Left ventricle myocardium superior (tissue), 1 donor: ENCODE results near the gene PNPLA6. TPM values are rescaled to one million over a fixed set of nuclear protein-coding genes. Genes with fewer than 3 reads are reported as not detected.

Experiments used
- total RNA-seq: library from RNA; stranded (reverse); fragmentation: NEBNext Ultra II Directional; extraction: Animal tissue kit (Norgen Biotek cat#: 25700); gene quantifications from one replicate; pipeline ENCODE4 v1.2.1, GENCODE V29; 2021
- donor health status: DM: no; HTN: yes; CAD: no; lungs with severe emphysema.

Gene PNPLA6
- total RNA-seq, 1 donor from 2014 or later: 55.6 TPM

Other genes with a start within 250 kb of the PNPLA6 start
- gene INSR, start 241.3 kb upstream of the PNPLA6 start, total RNA-seq: 62.6 TPM
- gene ARHGEF18, start 186.8 kb upstream of the PNPLA6 start, total RNA-seq: 10.1 TPM
- gene PEX11G, start 46.7 kb upstream of the PNPLA6 start, total RNA-seq: 0.84 TPM
- gene ZNF358, start 19.6 kb upstream of the PNPLA6 start, total RNA-seq: 101 TPM
- 18.5 TPM for gene MCOLN1, start 13.1 kb upstream of the PNPLA6 start, total RNA-seq
- 2.6 TPM for gene CAMSAP3, start 60.1 kb downstream of the PNPLA6 start, total RNA-seq
- gene XAB2, start 93.8 kb downstream of the PNPLA6 start, total RNA-seq: 27.5 TPM
- gene PET100, start 94.1 kb downstream of the PNPLA6 start, total RNA-seq: 206 TPM
- 6.5 TPM for gene PCP2, start 98.0 kb downstream of the PNPLA6 start, total RNA-seq
- 9.7 TPM for gene STXBP2, start 101.4 kb downstream of the PNPLA6 start, total RNA-seq
- not detected for gene RETN, start 133.3 kb downstream of the PNPLA6 start, total RNA-seq
- 0.72 TPM for gene MCEMP1, start 141.4 kb downstream of the PNPLA6 start, total RNA-seq
- 111 TPM for gene TRAPPC5, start 145.1 kb downstream of the PNPLA6 start, total RNA-seq
- 0.17 TPM for gene FCER2, start 166.4 kb downstream of the PNPLA6 start, total RNA-seq
- 0.42 TPM for gene CLEC4G, start 196.4 kb downstream of the PNPLA6 start, total RNA-seq
- gene CD209, start 211.8 kb downstream of the PNPLA6 start, total RNA-seq: 10.0 TPM
- gene CLEC4M, start 227.5 kb downstream of the PNPLA6 start, total RNA-seq: not detected